ENCODE data around the gene BACH2.
"Not testable (repeated sequence)": the region's sequence is repeated elsewhere in the genome, so short reads cannot be mapped to it uniquely, and the experiment has no call there.

DNA sequence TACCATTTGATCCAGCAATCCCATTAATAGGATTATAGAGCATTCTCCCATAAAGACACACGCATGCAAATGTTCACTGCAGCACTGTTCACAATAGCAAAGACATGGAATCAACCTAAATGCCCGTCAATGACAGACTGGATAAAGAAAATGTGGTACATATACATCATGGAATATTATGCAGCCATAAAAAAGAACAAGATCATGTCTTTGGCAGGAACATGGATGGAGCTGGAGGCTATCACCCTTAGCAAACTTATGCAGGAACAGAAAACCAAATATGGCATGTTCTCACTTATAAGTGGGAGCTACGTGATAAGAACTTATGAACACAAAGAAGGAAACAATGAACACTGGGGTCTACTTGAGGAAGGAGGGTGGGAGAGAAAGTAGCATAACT, 180.5 kb downstream of the BACH2 start:
- TF ChIP-seq, protein P1, sequence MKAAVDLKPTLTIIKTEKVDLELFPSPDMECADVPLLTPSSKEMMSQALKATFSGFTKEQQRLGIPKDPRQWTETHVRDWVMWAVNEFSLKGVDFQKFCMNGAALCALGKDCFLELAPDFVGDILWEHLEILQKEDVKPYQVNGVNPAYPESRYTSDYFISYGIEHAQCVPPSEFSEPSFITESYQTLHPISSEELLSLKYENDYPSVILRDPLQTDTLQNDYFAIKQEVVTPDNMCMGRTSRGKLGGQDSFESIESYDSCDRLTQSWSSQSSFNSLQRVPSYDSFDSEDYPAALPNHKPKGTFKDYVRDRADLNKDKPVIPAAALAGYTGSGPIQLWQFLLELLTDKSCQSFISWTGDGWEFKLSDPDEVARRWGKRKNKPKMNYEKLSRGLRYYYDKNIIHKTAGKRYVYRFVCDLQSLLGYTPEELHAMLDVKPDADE (IDR thresholded peaks at IDR 0.05): not testable (repeated sequence)
- not testable (repeated sequence) for TF ChIP-seq EZH2 (IDR thresholded peaks at IDR 0.05; ENCODE audit: low read depth, unreplicated experiment)

All from GM23338 (cell line).